GM21528 (cell line): ENCODE measurements around the gene ZMIZ1.

ENCODE experiments used
- ATAC-seq: cut with Tn5 transposase; IDR thresholded peaks from one replicate; pipeline ENCODE4 v1.9.1; 2021; ENCODE audit warnings: mild to moderate bottlenecking, moderate library complexity; ENCODE audit not compliant: unreplicated experiment, low FRiP score

The ZMIZ1 gene, protein sequence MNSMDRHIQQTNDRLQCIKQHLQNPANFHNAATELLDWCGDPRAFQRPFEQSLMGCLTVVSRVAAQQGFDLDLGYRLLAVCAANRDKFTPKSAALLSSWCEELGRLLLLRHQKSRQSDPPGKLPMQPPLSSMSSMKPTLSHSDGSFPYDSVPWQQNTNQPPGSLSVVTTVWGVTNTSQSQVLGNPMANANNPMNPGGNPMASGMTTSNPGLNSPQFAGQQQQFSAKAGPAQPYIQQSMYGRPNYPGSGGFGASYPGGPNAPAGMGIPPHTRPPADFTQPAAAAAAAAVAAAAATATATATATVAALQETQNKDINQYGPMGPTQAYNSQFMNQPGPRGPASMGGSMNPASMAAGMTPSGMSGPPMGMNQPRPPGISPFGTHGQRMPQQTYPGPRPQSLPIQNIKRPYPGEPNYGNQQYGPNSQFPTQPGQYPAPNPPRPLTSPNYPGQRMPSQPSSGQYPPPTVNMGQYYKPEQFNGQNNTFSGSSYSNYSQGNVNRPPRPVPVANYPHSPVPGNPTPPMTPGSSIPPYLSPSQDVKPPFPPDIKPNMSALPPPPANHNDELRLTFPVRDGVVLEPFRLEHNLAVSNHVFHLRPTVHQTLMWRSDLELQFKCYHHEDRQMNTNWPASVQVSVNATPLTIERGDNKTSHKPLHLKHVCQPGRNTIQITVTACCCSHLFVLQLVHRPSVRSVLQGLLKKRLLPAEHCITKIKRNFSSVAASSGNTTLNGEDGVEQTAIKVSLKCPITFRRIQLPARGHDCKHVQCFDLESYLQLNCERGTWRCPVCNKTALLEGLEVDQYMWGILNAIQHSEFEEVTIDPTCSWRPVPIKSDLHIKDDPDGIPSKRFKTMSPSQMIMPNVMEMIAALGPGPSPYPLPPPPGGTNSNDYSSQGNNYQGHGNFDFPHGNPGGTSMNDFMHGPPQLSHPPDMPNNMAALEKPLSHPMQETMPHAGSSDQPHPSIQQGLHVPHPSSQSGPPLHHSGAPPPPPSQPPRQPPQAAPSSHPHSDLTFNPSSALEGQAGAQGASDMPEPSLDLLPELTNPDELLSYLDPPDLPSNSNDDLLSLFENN

GRCh38 chr10:79068562-79069324 lies at the start of gene ZMIZ1:
ZMIZ1 (plus strand) TSS chr10:79068966; CDS start chr10:79201633, 132,667 bp downstream.
- peak; percentile 67 for ATAC-seq

DNA sequence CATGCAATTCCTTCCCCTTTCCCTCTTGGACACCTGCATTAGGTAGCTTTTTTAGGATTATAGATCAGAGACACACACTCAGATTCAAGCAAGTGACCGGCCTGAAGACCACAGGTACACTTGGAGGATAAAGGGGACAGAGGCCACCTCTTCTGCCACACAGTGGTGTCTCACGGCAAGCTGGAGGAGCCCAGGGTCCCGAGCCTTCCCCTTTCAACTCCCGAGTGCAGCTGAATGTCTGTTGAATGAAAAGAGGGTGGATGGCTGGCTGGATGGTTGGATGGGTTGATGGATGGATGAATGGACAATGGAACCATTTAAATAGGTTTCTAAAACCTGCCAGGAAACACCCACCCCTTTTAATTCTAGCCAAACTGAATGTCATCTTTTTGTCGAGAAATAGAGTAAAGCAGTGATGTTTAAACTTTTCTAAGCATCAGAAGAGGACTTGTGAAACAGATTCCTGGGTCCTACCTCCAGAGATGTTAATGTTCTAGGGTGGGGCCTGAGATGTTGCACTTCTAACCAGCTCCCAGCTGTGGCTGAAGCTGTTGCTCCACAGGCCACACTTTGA lies 49.2 kb upstream of the ZMIZ1 start:
- ATAC-seq: no peak

DNA sequence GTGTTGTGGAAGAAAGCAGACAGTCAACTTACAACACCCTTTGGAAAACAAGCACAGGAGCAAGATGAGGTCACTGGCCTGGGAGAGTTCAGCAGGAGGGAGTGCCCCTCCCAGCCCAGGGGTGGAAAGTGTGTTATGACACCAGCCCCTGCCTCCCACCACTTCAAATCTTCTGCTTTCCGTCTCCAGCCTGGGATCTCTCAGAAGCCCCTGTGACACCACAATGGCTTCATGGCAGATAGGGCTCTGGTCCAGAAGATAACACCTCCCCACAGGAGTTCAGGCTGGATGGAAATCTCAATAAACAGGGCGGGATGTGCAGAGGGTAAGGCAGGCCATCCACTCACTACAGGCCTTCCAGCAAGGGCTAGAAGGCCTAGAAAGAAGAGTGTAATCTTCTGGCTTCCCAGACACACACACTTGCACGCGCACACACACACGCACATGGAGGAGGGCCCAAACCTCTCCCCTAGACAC lies 48.7 kb upstream of the ZMIZ1 start:
- ATAC-seq: no peak

GRCh38 chr10:79020605-79021004 lies 48.2 kb upstream of the ZMIZ1 start:
- ATAC-seq: no peak

GRCh38 chr10:79021331-79021907 lies 47.3 kb upstream of the ZMIZ1 start:
- ATAC-seq: no peak

DNA sequence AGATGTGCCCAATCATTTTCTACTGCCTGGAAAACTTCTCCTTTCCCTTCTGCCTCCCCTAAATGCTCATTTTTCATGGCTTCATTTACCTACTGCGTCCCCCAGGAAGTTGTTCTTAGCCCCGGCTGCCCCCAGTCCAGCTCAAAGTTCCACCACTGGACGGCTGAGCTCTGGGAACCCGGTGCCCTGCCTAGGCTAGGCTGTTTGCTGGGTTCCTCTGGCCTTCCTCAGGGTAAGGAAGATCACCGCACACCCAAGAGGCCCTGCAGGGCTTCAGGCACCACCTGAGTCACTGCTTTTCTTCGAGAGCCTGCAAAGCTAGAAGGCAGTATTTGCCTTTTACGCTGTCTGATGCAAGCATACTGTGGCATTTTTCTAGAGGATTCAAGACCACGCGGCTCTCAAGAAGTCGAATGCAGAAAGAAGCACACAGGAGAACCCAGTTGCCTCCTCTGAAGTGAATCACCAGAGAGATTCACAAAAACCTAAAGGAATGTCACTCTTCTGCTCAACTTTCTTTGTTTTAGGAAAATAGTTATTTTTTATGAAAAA lies 46.7 kb upstream of the ZMIZ1 start:
- no peak for ATAC-seq

- ATAC-seq: no peak
Observed at GRCh38 chr10:79022565-79023230, 46.1 kb upstream of the ZMIZ1 start.

- ATAC-seq: no peak
Observed at GRCh38 chr10:79023240-79024162, 45.3 kb upstream of the ZMIZ1 start.

DNA sequence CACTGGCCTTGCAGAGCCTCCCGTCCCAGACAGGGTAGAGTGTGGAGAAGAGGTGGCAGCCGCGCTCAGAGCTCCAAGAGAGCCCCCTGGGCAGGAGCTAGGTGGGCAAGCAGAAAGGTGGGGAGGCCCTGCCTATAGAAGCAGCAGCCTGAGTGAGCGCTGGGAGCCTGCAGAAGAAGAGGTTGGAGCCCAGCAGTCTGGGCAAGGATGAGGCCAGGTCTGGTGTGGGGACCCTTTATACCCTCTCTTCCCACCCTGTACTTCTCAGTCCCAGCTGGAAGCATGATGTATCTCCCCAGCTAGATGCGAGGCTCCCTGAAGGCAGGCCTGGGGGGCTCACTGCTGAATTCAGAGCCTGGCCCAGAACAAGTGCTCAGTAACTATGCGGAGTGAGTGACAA lies 44.5 kb upstream of the ZMIZ1 start:
- no peak for ATAC-seq

DNA sequence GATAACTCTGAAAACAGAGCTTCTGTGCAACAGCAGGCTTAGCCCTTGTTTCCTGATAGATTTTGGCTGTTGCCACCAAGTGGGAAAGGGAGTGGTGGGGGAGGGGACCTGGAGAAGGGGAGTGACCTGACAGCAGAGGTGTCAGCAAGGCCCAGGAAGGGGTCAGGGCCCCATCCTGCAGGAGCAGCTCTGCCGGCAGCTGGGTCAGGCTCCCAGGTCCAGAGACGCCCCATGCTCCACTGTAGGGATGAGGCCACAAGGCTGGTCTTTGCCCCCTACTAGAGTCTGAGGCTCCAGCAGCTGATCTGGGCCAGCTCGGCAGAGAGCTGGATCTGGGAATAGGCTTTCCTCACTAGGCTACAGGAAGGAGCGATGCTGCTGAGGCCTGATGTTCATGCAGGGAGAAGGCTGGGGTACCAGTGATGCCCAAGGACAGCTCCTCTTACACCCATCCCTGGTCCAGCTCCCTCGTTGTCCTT lies 44.0 kb upstream of the ZMIZ1 start:
- ATAC-seq: no peak

GRCh38 chr10:79025199-79025832 lies 43.5 kb upstream of the ZMIZ1 start:
- no peak for ATAC-seq

- ATAC-seq: no peak
Observed at GRCh38 chr10:79026341-79026761, 42.4 kb upstream of the ZMIZ1 start.

- ATAC-seq: no peak
Observed at GRCh38 chr10:79026806-79027146, 42.0 kb upstream of the ZMIZ1 start.

DNA sequence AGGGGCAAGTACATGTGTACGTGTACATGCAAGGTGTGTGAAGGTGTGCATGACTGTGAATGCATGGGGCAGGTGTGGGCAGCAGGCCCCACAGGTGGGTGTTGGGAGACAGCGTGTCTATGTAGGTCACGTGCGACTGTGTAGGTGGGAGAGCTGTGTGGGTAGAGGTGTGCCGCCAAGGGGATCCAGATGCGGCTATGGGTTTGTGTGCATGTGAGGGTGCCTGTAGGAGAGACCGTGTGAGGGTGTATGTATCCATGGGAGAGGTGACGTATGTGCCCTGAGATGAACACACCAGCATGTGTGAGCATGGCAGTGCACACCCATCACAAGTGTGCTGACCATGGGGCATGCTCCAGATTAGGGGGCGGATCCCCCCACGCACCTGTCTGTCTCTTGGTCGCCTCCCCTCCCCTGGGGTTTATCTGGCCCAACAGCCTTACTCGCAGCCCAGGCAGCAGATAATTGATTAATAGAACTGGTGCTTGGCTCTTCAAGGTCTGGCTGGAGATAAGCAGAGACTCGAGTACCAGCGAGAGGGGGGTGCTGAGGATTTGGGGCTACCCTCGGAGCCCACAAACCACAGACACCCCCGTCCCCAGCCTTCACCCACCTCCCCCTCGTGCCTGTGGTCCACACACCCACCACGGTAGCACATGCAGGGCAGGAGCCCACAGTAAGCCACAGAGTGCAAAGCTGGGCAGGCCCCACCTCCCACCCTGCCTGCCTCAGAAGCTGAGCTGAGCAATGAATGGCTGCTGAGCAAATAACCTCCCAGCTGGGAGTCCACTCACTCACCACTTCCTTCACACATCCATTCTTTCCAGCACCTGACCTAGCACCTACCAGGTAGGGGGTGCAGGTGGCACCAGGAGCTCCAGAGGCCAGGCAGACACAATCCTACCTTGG lies 41.4 kb upstream of the ZMIZ1 start:
- no peak for ATAC-seq

DNA sequence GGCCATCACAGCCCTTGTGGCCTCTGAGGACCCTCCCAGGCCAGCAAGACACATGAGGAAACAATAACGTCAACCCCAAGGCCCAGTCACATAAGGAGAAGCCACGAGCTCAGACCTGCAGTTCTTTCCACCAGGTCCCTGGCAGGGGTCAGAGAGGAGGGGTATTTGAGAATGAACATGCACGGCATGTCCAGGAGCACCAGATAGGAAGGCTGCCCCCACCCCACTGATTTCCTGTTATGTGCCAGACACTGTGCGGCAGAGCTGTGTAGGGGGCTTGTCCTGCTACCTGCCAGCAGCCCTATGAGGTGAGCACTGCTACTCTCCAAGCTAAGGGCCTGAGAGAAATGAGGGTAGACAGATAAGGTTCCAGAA lies 40.7 kb upstream of the ZMIZ1 start:
- ATAC-seq: no peak

DNA sequence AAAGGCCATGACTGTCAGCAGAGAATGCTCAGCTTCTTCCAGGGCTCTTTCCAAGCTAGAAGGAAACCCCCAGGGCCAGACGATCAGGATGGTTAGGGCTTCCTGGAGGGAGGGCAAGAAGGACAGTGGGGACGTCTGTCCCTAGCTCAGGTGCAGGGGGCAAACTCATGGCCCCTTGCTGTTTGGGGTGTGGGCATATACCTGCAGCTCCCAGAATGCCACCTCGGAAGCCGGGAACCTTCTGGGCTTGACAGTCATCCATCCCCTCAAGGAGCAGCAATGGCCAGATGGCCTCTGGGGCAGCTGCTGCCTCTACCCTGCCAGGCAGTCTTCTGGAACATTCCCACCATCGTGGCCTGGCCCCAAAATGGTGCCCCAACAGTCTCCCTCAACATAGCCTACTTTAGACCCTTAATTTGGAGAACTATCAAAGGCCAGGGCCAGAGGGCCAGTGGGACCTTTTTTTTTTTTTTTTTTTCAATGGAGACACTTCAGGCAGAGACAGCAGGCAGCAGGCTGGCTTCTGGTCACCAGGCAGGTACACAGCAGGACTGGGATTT lies 40.2 kb upstream of the ZMIZ1 start:
- no peak for ATAC-seq
